GM23338 (cell line): ENCODE results near the gene HMGN5. TPM values are rescaled to one million over a fixed set of nuclear protein-coding genes. Genes with fewer than 3 reads are reported as not detected.

ENCODE experiments used
- ATAC-seq: fragments of 200-7000 bp; cut with Tn5 transposase; 3 replicates; pipeline ENCODE4 v1.9.1; 2020
- DNase-seq: peaks from one replicate; pipeline ENCODE4 v3.0.0-alpha.2; 2015; ENCODE audit warnings: low spot score
- H2AFZ ChIP-seq: fragments of 200-600 bp; sonication (generic); 2 replicates; pipeline ENCODE4 v1.8.0; 2016; ENCODE audit warnings: antibody characterized with exemption, mild to moderate bottlenecking, moderate library complexity
- H3F3A ChIP-seq: fragments of 200-600 bp; sonication (generic); replicated peaks from 2 replicates; pipeline ENCODE4 v1.8.0; 2017; ENCODE audit warnings: antibody characterized with exemption, mixed run types, low read depth
- H3K27ac ChIP-seq: fragments of 200-600 bp; sonication (generic); 2 replicates; pipeline ENCODE4 v1.6.1; 2016; ENCODE audit warnings: low read depth
- H3K27me3 ChIP-seq: fragments of 200-600 bp; sonication (generic); 2 replicates; pipeline ENCODE4 v1.8.0; 2016; ENCODE audit warnings: mild to moderate bottlenecking, mixed run types, moderate library complexity; ENCODE audit not compliant: insufficient read depth
- H3K36me3 ChIP-seq: fragments of 200-600 bp; sonication (generic); 2 replicates; pipeline ENCODE4 v1.8.0; 2016; ENCODE audit warnings: mild to moderate bottlenecking; ENCODE audit not compliant: insufficient read depth
- H3K4me1 ChIP-seq: fragments of 200-600 bp; sonication (generic); 2 replicates; pipeline ENCODE4 v1.8.0; 2016; ENCODE audit warnings: mild to moderate bottlenecking, moderate library complexity; ENCODE audit not compliant: insufficient read depth
- H3K4me2 ChIP-seq: fragments of 200-600 bp; sonication (generic); 2 replicates; pipeline ENCODE4 v1.7.1; 2017; ENCODE audit warnings: mixed run types
- H3K4me3 ChIP-seq: fragments of 200-600 bp; sonication (generic); 2 replicates; pipeline ENCODE4 v1.6.1; 2016; ENCODE audit warnings: mixed run types
- H3K79me2 ChIP-seq: fragments of 200-600 bp; sonication (generic); replicated peaks from 2 replicates; pipeline ENCODE4 v1.8.0; 2017; ENCODE audit warnings: mild to moderate bottlenecking; ENCODE audit not compliant: insufficient read depth
- H3K9me2 ChIP-seq: fragments of 200-600 bp; sonication (generic); 2 replicates; pipeline ENCODE4 v1.8.0; 2017; ENCODE audit not compliant: insufficient read depth
- H4K20me1 ChIP-seq: fragments of 200-600 bp; sonication (generic); replicated peaks from 2 replicates; pipeline ENCODE4 v1.8.0; 2017; ENCODE audit warnings: mild to moderate bottlenecking; ENCODE audit not compliant: insufficient read depth
- H3K27ac Mint-ChIP-seq: 2 replicates; pipeline ENCODE4 v1.8.0; 2020; ENCODE audit warnings: inconsistent platforms, mild to moderate bottlenecking, moderate library complexity, mixed read lengths
- H3K27me3 Mint-ChIP-seq: 3 replicates; pipeline ENCODE4 v1.8.0; 2022; ENCODE audit warnings: low read depth, mild to moderate bottlenecking, moderate library complexity, mixed read lengths, inconsistent platforms; ENCODE audit not compliant: insufficient read depth, poor library complexity
- H3K36me3 Mint-ChIP-seq: 3 replicates; pipeline ENCODE4 v1.8.0; 2021; ENCODE audit warnings: low read depth, mild to moderate bottlenecking, inconsistent platforms, moderate library complexity, mixed read lengths
- H3K4me1 Mint-ChIP-seq: 3 replicates; pipeline ENCODE4 v1.8.0; 2020; ENCODE audit warnings: mild to moderate bottlenecking, inconsistent platforms, mixed read lengths
- H3K4me3 Mint-ChIP-seq: 3 replicates; pipeline ENCODE4 v1.8.0; 2021; ENCODE audit warnings: moderate library complexity, mild to moderate bottlenecking, inconsistent platforms, mixed read lengths
- H3K9me3 Mint-ChIP-seq: 3 replicates; pipeline ENCODE4 v1.8.0; 2020; ENCODE audit warnings: moderate library complexity, mild to moderate bottlenecking, inconsistent platforms, mixed read lengths
- CREB1 ChIP-seq: fragments of 250-450 bp; sonication (Bioruptor Pico); IDR thresholded peaks from 2 replicates; pipeline ENCODE4 v1.5.0; 2020; ENCODE audit warnings: low read depth, mild to moderate bottlenecking, moderate library complexity
- CTCF ChIP-seq, 2 experiments: fragments of 200-600 bp in 1 of 2; sonication (generic) in 1 of 2; conservative IDR thresholded peaks; 2 replicates each; pipeline versions ENCODE4 v1.5.1 to v1.6.1; 2016 to 2017; ENCODE audit warnings: antibody characterized with exemption in 2 of 2, low read depth in 2 of 2, mild to moderate bottlenecking in 2 of 2, moderate library complexity in 1 of 2
- ETS1 ChIP-seq: IDR thresholded peaks from 2 replicates; pipeline ENCODE4 v1.6.1; 2016; ENCODE audit warnings: antibody characterized with exemption
- EZH2 ChIP-seq: fragments of 200-600 bp; sonication (generic); IDR thresholded peaks from one replicate; pipeline ENCODE4 v1.8.0; 2017; ENCODE audit warnings: antibody characterized with exemption, mild to moderate bottlenecking, low read depth; ENCODE audit not compliant: unreplicated experiment
- EZH2phosphoT487 ChIP-seq: fragments of 200-600 bp; sonication (generic); IDR thresholded peaks from one replicate; pipeline ENCODE4 v1.8.1; 2018; ENCODE audit warnings: antibody characterized with exemption; ENCODE audit not compliant: unreplicated experiment
- JUNB ChIP-seq: IDR thresholded peaks from one replicate; pipeline ENCODE4 v1.6.1; 2016; ENCODE audit warnings: antibody characterized with exemption; ENCODE audit not compliant: unreplicated experiment
- NANOG ChIP-seq: IDR thresholded peaks from 2 replicates; pipeline ENCODE4 v1.6.1; 2016; ENCODE audit warnings: antibody characterized with exemption, borderline replicate concordance
- POLR2AphosphoS5 ChIP-seq: IDR thresholded peaks from 2 replicates; pipeline ENCODE4 v1.6.1; 2016; ENCODE audit warnings: antibody characterized with exemption, low read depth
- REST ChIP-seq: IDR thresholded peaks from one replicate; pipeline ENCODE4 v1.6.1; 2018; ENCODE audit warnings: antibody characterized with exemption; ENCODE audit not compliant: unreplicated experiment
- STAT1 ChIP-seq: IDR thresholded peaks from one replicate; pipeline ENCODE4 v1.6.1; 2016; ENCODE audit warnings: antibody characterized with exemption; ENCODE audit not compliant: unreplicated experiment
- ZNF114 ChIP-seq: fragments of 250-450 bp; sonication (Bioruptor Pico); IDR thresholded peaks from 2 replicates; pipeline ENCODE4 v1.5.0; 2020; ENCODE audit warnings: mild to moderate bottlenecking, moderate library complexity
- ZNF331 ChIP-seq: fragments of 250-450 bp; sonication (Bioruptor Pico); IDR thresholded peaks from 2 replicates; pipeline ENCODE4 v1.5.0; 2020; ENCODE audit warnings: low read depth, mild to moderate bottlenecking, moderate library complexity
- ZNF462 ChIP-seq: fragments of 250-450 bp; sonication (Bioruptor Pico); IDR thresholded peaks from 2 replicates; pipeline ENCODE4 v1.5.0; 2020; ENCODE audit warnings: mild to moderate bottlenecking, moderate library complexity
- polyA plus RNA-seq: library from polyadenylated mRNA; unstranded; fragments of >200 nt; fragmentation: Nextera tagmentation; extraction: Ambion mirVana; gene quantifications from 2 replicates; pipeline ENCODE4 v1.2.1, GENCODE V29; 2016
- total RNA-seq: library from RNA; depleted of rRNA; stranded (reverse); fragments of >200 nt; shearing (Covaris generic); gene quantifications from 2 replicates; pipeline ENCODE4 v1.2.3, GENCODE V29; 2014

HMGN5 gene
- total and polyA plus RNA-seq, 2 experiments from 2014 or later = 5.2 to 155 TPM

- H3K79me2 ChIP-seq = peaks cover 63% of the 10 kb centered on the region
- Mint-ChIP-seq H3K4me1 (peaks cover 8% of the 10 kb centered on the region; the same call in 2 of the 3 replicates), H3K9me3 (no peaks in the 10 kb centered on the region), H3K27me3 (no peaks in the 10 kb centered on the region), H3K4me3 (no peak overlapping the region), H3K27ac (peak overlapping the region; percentile 19; the same call in 1 of the 2 replicates), H3K36me3 (peaks cover 13% of the 10 kb centered on the region)
- H3F3A ChIP-seq = no peaks in the 10 kb centered on the region
- ATAC-seq (no peak), DNase-seq (no peak)
- no peak overlapping the region for H2AFZ ChIP-seq
- H4K20me1 ChIP-seq = no peaks in the 10 kb centered on the region
- H3K27ac ChIP-seq = no peak overlapping the region
- no peaks in the 10 kb centered on the region for H3K27me3 ChIP-seq
- TF ChIP-seq EZH2 (no peak), CTCF (conservative IDR thresholded peaks at IDR 0.05; ENCODE audit: low read depth in 2 of 2) (no peak), EZH2phosphoT487 (no peak), ETS1 (no peak), JUNB (no peak), NANOG (no peak), POLR2AphosphoS5 (no peak), STAT1 (no peak), CREB1 (CRISPR knock-in tag) (no peak), ZNF114 (no peak), REST (no peak), ZNF462 (CRISPR knock-in tag) (no peak), ZNF331 (no peak)
- peaks cover 10% of the 10 kb centered on the region; the same call in 1 of the 2 replicates for H3K4me1 ChIP-seq
- no peaks in the 10 kb centered on the region for H3K36me3 ChIP-seq
- H3K4me2 ChIP-seq = no peak overlapping the region
- no peaks in the 10 kb centered on the region for H3K9me2 ChIP-seq
- H3K4me3 ChIP-seq = no peak overlapping the region
Measured at GRCh38 chrX:81206476-81206875, 4.8 kb upstream of the HMGN5 start.
